ENCODE results near the gene NYNRIN.
"Not testable (repeated sequence)": the region's sequence is repeated elsewhere in the genome, so short reads cannot be mapped to it uniquely, and the experiment has no call there.

The NYNRIN gene

DNA sequence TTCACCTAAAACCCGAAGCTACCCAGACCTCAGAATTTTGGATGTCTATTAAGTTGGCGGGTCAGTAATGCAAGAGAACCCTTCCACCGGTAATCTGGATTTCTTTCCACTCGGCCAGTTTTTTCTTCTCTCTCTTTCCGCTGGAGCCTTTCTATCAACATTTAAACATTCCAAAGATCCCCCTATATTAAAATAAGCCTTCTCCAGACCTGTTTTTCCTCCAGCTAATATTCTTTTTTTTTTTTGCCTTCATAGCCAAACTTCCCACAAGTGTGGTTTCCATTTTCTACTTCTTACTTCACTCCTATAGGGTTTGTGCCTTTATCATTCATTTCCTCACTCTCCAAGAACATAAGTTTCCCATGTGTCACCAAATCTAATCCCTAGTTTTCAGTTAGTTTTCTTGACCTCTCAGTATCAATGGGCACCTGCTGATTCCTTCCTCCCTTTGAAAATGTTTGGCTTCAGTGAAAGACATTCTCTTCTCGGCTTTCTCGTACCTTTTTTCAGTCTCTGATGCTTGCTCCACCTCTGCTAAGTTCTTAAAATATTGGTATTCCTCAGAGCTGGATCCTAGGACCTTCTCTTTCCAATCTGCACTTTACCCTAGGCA lies 44.4 kb downstream of the NYNRIN start:
- ATAC-seq = no peak
- no peak for TF ChIP-seq ZNF8 (CRISPR knock-in tag; IDR thresholded peaks at IDR 0.05)
- TF ChIP-seq, protein P1, sequence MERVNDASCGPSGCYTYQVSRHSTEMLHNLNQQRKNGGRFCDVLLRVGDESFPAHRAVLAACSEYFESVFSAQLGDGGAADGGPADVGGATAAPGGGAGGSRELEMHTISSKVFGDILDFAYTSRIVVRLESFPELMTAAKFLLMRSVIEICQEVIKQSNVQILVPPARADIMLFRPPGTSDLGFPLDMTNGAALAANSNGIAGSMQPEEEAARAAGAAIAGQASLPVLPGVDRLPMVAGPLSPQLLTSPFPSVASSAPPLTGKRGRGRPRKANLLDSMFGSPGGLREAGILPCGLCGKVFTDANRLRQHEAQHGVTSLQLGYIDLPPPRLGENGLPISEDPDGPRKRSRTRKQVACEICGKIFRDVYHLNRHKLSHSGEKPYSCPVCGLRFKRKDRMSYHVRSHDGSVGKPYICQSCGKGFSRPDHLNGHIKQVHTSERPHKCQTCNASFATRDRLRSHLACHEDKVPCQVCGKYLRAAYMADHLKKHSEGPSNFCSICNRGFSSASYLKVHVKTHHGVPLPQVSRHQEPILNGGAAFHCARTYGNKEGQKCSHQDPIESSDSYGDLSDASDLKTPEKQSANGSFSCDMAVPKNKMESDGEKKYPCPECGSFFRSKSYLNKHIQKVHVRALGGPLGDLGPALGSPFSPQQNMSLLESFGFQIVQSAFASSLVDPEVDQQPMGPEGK (CRISPR knock-in tag; IDR thresholded peaks at IDR 0.05; ENCODE audit: borderline replicate concordance) = no peak
- TF ChIP-seq ESRRG (CRISPR knock-in tag; IDR thresholded peaks at IDR 0.05) = no peak
- TF ChIP-seq RARB (CRISPR knock-in tag; IDR thresholded peaks at IDR 0.05) = no peak

DNA sequence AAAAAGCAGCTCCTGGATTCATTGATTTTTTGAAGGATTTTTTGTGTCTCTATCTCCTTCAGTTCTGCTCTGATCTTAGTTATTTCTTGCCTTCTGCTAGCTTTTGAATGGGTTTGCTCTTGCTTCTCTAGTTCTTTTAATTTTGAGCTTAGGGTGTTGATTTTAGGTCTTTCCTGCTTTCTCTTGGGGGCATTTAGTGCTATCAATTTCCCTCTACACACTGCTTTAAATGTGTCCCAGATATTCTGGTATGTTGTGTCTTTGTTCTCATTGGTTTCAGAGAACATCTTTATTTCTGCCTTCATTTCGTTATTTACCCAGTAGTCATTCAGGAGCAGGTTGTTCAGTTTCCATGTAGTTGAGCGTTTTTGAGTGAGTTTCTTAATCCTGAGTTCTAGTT lies 52.0 kb downstream of the NYNRIN start:
- ATAC-seq = not testable (repeated sequence)

DNA sequence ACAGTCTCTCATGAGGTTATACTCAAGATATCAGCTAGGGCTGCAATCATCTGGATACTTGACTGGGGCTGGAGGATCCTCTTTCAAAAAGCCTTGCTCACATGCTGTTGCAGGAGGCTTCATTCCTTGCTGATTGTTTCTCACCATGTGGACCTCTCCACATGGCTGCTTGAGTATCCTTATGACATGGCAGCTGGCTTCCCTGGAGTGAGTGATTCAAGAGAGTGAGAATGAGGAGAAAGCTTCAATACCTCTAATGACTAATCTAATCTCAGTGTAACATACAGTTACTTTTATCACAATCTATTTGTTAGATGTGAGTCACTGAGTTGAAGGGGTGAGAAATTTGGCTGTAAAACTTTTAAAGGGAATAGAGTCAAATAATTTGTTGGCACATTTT lies 58.2 kb downstream of the NYNRIN start:
- TF ChIP-seq PPARA (CRISPR knock-in tag; IDR thresholded peaks at IDR 0.05; ENCODE audit: borderline replicate concordance) = no peak
- TF ChIP-seq ESRRG (CRISPR knock-in tag; IDR thresholded peaks at IDR 0.05) = no peak
- TF ChIP-seq TCF4 (CRISPR knock-in tag; IDR thresholded peaks at IDR 0.05; ENCODE audit: borderline replicate concordance) = no peak
- TF ChIP-seq ZNF8 (CRISPR knock-in tag; IDR thresholded peaks at IDR 0.05) = no peak
- TF ChIP-seq RARB (CRISPR knock-in tag; IDR thresholded peaks at IDR 0.05) = no peak
- TF ChIP-seq, protein P2, sequence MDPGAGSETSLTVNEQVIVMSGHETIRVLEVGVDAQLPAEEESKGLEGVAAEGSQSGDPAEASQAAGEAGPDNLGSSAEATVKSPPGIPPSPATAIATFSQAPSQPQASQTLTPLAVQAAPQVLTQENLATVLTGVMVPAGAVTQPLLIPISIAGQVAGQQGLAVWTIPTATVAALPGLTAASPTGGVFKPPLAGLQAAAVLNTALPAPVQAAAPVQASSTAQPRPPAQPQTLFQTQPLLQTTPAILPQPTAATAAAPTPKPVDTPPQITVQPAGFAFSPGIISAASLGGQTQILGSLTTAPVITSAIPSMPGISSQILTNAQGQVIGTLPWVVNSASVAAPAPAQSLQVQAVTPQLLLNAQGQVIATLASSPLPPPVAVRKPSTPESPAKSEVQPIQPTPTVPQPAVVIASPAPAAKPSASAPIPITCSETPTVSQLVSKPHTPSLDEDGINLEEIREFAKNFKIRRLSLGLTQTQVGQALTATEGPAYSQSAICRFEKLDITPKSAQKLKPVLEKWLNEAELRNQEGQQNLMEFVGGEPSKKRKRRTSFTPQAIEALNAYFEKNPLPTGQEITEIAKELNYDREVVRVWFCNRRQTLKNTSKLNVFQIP (CRISPR knock-in tag; IDR thresholded peaks at IDR 0.05; ENCODE audit: borderline replicate concordance, low read depth) = no peak
- no peak for ATAC-seq

DNA sequence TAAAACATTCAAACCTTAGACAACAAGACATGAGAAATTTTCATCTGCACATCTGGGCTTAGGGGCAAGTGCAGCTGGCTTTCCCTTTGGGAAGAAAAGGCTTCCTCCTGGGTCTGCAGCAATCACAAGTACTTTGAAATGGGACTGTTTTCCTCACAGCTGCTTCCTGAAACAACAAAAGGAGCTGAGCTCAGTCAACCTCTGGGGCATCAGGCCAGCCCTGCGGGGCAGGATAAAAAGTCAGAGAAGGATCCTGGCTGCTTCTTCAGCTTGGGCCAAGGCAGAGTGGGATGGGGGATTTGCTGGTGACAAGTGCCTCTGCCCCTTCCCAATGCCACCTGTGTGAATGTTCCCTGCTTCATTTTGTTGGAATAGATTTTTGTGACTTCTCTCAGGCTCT lies 59.9 kb downstream of the NYNRIN start:
- TF ChIP-seq, protein P2 (CRISPR knock-in tag; IDR thresholded peaks at IDR 0.05; ENCODE audit: borderline replicate concordance, low read depth) = no peak
- TF ChIP-seq, protein P1 (CRISPR knock-in tag; IDR thresholded peaks at IDR 0.05; ENCODE audit: borderline replicate concordance) = no peak
- no peak for TF ChIP-seq CSDC2 (CRISPR knock-in tag; IDR thresholded peaks at IDR 0.05)
- no peak for TF ChIP-seq ZNF8 (CRISPR knock-in tag; IDR thresholded peaks at IDR 0.05)
- no peak for TF ChIP-seq OSR1 (CRISPR knock-in tag; IDR thresholded peaks at IDR 0.05)
- TF ChIP-seq, protein P3, sequence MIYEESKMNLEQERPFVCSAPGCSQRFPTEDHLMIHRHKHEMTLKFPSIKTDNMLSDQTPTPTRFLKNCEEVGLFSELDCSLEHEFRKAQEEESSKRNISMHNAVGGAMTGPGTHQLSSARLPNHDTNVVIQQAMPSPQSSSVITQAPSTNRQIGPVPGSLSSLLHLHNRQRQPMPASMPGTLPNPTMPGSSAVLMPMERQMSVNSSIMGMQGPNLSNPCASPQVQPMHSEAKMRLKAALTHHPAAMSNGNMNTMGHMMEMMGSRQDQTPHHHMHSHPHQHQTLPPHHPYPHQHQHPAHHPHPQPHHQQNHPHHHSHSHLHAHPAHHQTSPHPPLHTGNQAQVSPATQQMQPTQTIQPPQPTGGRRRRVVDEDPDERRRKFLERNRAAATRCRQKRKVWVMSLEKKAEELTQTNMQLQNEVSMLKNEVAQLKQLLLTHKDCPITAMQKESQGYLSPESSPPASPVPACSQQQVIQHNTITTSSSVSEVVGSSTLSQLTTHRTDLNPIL (CRISPR knock-in tag; IDR thresholded peaks at IDR 0.05; ENCODE audit: low read depth) = no peak
- TF ChIP-seq ZC3H10 (CRISPR knock-in tag; IDR thresholded peaks at IDR 0.05) = no peak
- TF ChIP-seq, protein P4, sequence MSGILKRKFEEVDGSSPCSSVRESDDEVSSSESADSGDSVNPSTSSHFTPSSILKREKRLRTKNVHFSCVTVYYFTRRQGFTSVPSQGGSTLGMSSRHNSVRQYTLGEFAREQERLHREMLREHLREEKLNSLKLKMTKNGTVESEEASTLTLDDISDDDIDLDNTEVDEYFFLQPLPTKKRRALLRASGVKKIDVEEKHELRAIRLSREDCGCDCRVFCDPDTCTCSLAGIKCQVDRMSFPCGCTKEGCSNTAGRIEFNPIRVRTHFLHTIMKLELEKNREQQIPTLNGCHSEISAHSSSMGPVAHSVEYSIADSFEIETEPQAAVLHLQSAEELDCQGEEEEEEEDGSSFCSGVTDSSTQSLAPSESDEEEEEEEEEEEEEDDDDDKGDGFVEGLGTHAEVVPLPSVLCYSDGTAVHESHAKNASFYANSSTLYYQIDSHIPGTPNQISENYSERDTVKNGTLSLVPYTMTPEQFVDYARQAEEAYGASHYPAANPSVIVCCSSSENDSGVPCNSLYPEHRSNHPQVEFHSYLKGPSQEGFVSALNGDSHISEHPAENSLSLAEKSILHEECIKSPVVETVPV (CRISPR knock-in tag; IDR thresholded peaks at IDR 0.05) = no peak
- TF ChIP-seq, protein P5, sequence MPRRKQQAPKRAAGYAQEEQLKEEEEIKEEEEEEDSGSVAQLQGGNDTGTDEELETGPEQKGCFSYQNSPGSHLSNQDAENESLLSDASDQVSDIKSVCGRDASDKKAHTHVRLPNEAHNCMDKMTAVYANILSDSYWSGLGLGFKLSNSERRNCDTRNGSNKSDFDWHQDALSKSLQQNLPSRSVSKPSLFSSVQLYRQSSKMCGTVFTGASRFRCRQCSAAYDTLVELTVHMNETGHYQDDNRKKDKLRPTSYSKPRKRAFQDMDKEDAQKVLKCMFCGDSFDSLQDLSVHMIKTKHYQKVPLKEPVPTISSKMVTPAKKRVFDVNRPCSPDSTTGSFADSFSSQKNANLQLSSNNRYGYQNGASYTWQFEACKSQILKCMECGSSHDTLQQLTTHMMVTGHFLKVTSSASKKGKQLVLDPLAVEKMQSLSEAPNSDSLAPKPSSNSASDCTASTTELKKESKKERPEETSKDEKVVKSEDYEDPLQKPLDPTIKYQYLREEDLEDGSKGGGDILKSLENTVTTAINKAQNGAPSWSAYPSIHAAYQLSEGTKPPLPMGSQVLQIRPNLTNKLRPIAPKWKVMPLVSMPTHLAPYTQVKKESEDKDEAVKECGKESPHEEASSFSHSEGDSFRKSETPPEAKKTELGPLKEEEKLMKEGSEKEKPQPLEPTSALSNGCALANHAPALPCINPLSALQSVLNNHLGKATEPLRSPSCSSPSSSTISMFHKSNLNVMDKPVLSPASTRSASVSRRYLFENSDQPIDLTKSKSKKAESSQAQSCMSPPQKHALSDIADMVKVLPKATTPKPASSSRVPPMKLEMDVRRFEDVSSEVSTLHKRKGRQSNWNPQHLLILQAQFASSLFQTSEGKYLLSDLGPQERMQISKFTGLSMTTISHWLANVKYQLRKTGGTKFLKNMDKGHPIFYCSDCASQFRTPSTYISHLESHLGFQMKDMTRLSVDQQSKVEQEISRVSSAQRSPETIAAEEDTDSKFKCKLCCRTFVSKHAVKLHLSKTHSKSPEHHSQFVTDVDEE (CRISPR knock-in tag; IDR thresholded peaks at IDR 0.05) = no peak
- TF ChIP-seq TOX (CRISPR knock-in tag; IDR thresholded peaks at IDR 0.05; ENCODE audit: borderline replicate concordance) = no peak
- TF ChIP-seq BACH2 (CRISPR knock-in tag; IDR thresholded peaks at IDR 0.05; ENCODE audit: borderline replicate concordance) = no peak
- no peak for ATAC-seq
